Breast epithelium (tissue), 4 donors: Measurements from ENCODE around the gene GNG7. TPM values are rescaled to one million over a fixed set of nuclear protein-coding genes. Genes with fewer than 3 reads are reported as not detected.
"Not testable (repeated sequence)": the region's sequence is repeated elsewhere in the genome, so short reads cannot be mapped to it uniquely, and the experiment has no call there.

Experiments used
- DNase-seq, 2 donors: peaks; one replicate each; pipeline ENCODE4 v3.0.0-alpha.2; 2019; ENCODE audit warnings: low spot score in 2 of 2
- H3K27ac ChIP-seq, 2 donors: fragments of 200-600 bp; sonication (generic) in 1 of 2; one replicate each; pipeline ENCODE4 v1.5.1; 2016 to 2019; ENCODE audit warnings: mild to moderate bottlenecking in 1 of 2
- H3K27me3 ChIP-seq, 2 donors: fragments of 200-600 bp; sonication (generic) in 1 of 2; one replicate each; pipeline versions ENCODE4 v1.5.1 to v1.6.0; 2017 to 2019; ENCODE audit warnings: control low read depth in 1 of 2, mild to moderate bottlenecking in 1 of 2
- H3K36me3 ChIP-seq: fragments of 200-600 bp; one replicate; pipeline ENCODE4 v1.5.1; 2019
- H3K4me1 ChIP-seq, 2 donors: fragments of 200-600 bp; sonication (generic); one replicate each; pipeline ENCODE4 v1.5.1; 2016 to 2019; ENCODE audit warnings: control low read depth in 1 of 2
- H3K4me3 ChIP-seq, 3 donors: fragments of 200-600 bp; sonication (generic); 1 replicate in 2 of 3; 2 replicates in 1 of 3; pipeline ENCODE4 v1.5.1; 2016 to 2019; ENCODE audit warnings: mild to moderate bottlenecking in 3 of 3, moderate library complexity in 2 of 3
- H3K9me3 ChIP-seq, 2 donors: fragments of 200-600 bp; sonication (generic) in 1 of 2; one replicate each; pipeline ENCODE4 v1.5.1; 2016 to 2019; ENCODE audit warnings: control low read depth in 1 of 2
- POLR2A ChIP-seq: fragments of 450-650 bp; IDR thresholded peaks from one replicate; pipeline ENCODE4 v1.6.1; 2016; ENCODE audit warnings: antibody characterized with exemption, mild to moderate bottlenecking, moderate library complexity
- POLR2AphosphoS5 ChIP-seq, 3 donors: sonication (generic); formaldehyde crosslinking; IDR thresholded peaks; one replicate each; pipeline ENCODE4 v1.6.1; 2017; ENCODE audit warnings: antibody characterized with exemption in 3 of 3
- intact Hi-C: fragments of 100-400 bp; cut with DNase I; formaldehyde crosslinking; loops from one replicate; pipeline ENCODE4 v1.15.1; 2023; ENCODE audit warnings: low total_unique reads
- total RNA-seq, 3 donors: library from RNA; depleted of rRNA; stranded (reverse); fragments of >200 nt; gene quantifications; one replicate each; pipeline ENCODE4 v1.1.0, GENCODE V29; 2016
- TF ChIP-seq, protein P1 (sequence below), 3 donors: fragments of 450-650 bp; IDR thresholded peaks; one replicate each; pipeline ENCODE4 v1.5.1; 2016 to 2017; ENCODE audit warnings: antibody characterized with exemption in 3 of 3, mild to moderate bottlenecking in 3 of 3, moderate library complexity in 3 of 3

The GNG7 gene
- total RNA-seq, 3 donors from 2014 or later: 1.6 to 7.8 (median 4.3) TPM

DNA sequence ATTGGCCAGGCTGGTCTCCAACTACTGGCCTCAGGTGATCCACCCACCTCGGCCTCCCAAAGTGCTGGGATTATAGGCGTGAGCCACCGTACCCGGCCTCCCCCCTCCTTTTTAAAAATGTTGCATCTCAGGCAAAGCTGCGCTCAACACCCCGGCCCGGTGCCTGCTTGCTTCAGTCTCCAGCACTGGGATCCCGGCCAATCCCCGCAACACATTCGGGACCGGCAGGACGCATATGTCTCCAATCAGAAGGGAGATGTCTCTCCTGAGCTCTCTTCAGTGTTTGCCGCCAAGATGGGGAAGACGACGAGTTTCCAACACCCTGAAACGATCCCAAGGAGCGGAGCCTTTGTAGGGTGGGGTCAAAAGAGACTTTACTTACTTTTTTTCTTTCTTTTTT, 16.1 kb downstream of the GNG7 start:
- TF ChIP-seq, protein P1, sequence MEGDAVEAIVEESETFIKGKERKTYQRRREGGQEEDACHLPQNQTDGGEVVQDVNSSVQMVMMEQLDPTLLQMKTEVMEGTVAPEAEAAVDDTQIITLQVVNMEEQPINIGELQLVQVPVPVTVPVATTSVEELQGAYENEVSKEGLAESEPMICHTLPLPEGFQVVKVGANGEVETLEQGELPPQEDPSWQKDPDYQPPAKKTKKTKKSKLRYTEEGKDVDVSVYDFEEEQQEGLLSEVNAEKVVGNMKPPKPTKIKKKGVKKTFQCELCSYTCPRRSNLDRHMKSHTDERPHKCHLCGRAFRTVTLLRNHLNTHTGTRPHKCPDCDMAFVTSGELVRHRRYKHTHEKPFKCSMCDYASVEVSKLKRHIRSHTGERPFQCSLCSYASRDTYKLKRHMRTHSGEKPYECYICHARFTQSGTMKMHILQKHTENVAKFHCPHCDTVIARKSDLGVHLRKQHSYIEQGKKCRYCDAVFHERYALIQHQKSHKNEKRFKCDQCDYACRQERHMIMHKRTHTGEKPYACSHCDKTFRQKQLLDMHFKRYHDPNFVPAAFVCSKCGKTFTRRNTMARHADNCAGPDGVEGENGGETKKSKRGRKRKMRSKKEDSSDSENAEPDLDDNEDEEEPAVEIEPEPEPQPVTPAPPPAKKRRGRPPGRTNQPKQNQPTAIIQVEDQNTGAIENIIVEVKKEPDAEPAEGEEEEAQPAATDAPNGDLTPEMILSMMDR (IDR thresholded peaks at IDR 0.05): no peak
- no peak for TF ChIP-seq POLR2A
- no peak for TF ChIP-seq POLR2AphosphoS5 (IDR thresholded peaks at IDR 0.05)
- no peak for DNase-seq
- H3K27ac ChIP-seq: peak overlapping the region; percentile 66 to 68
- intact Hi-C loops: no loop called here
- H3K4me3 ChIP-seq: peak overlapping the region in 2 of 3 donors; percentile 20 to 51
- no peaks in the 10 kb centered on the region for H3K4me1 ChIP-seq
- no peaks in the 10 kb centered on the region for H3K9me3 ChIP-seq
- H3K36me3 ChIP-seq: no peaks in the 10 kb centered on the region
- H3K27me3 ChIP-seq: no peaks in the 10 kb centered on the region

DNA sequence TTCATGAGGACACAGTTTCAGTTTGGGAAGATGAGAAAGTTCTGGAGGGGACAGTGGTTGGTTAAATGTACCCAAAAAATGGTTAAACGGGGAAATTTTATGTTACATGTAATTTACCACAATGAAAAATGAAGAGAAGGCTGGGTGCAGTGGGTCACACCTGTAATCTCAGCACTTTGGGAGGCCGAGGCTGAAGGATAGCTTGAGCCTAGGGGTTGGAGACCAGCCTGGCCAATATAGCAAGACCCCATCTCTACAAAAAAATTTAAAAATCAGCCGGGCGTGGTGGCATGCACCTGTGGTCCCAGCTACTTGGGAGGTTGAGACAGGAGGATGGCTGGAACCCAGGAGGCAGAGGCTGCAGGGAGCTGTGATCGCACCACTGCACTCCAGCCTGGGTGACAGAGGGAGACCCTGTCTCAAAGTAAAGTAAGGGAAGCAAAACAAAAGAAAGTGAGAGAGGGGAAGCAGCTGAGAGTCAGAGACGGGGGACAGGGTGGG, 17.2 kb downstream of the GNG7 start:
- H3K9me3 ChIP-seq: no peaks in the 10 kb centered on the region
- H3K36me3 ChIP-seq: no peaks in the 10 kb centered on the region
- H3K4me1 ChIP-seq: no peaks in the 10 kb centered on the region
- peak overlapping the region; percentile 66 to 68 for H3K27ac ChIP-seq
- intact Hi-C loops: no loop called here
- peak overlapping the region; percentile 5 to 51 (median 20) for H3K4me3 ChIP-seq
- DNase-seq: no peak
- H3K27me3 ChIP-seq: no peaks in the 10 kb centered on the region
- TF ChIP-seq POLR2AphosphoS5 (IDR thresholded peaks at IDR 0.05) (no peak), POLR2A (no peak)
- TF ChIP-seq, protein P1 (IDR thresholded peaks at IDR 0.05): no peak

DNA sequence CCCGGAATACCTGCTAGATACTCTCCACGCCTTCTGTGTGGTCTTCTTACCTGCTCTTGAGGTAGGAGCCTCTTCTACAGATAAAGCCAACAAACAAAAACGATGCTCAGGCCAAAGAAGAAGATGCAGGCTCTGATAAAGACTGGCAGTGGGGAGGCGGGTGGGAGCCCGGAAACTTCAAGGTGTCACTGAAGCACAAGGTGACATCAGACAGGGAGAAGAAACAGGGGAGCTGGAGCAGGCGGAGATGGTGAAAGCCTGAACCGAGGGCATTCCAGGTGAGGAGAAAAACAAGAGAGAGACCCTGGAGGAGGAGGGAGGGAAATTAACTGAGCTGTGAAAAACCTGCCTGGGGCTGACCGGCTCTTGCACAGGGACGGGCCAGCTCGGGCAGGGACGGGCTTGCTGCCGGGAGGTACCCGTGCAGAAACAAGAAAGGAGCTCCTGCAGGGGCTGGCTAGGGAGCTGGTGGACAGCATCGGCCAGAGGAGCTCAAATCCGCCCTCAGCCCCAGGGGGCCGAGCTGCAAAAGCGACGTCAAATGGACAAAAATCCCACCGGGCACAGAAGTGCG, 19.0 kb downstream of the GNG7 start:
- intact Hi-C loops: no loop called here
- H3K4me1 ChIP-seq: no peaks in the 10 kb centered on the region
- TF ChIP-seq, protein P1 (IDR thresholded peaks at IDR 0.05): no peak
- TF ChIP-seq POLR2AphosphoS5 (IDR thresholded peaks at IDR 0.05) (no peak), POLR2A (no peak)
- H3K27ac ChIP-seq: no peak overlapping the region
- no peaks in the 10 kb centered on the region for H3K9me3 ChIP-seq
- H3K27me3 ChIP-seq: no peaks in the 10 kb centered on the region
- no peak for DNase-seq
- no peaks in the 10 kb centered on the region for H3K36me3 ChIP-seq
- no peak overlapping the region for H3K4me3 ChIP-seq

DNA sequence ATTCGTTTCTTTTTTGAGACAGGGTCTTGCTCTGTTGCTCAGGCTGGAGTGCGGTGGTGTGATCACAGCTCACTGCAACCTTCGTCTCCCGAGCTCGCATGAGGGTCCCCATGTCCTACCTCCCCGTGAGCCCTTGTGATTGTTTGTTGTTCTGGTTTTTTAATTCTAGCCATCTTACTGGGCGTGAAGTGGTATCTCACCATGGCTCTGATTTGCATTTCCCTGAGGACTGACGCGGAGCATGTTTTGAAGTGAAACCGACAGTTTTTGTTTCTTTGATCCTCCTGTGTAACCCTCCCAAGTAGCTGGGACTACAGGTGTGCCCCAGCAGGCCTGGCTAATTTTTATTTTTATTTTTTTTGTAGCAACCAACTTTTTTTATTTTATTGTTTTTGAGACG, 21.7 kb downstream of the GNG7 start:
- Histone ChIP-seq H3K9me3 (no peaks in the 10 kb centered on the region), H3K27ac (no peak overlapping the region), H3K36me3 (no peaks in the 10 kb centered on the region), H3K4me3 (no peak overlapping the region), H3K27me3 (no peaks in the 10 kb centered on the region), H3K4me1 (no peaks in the 10 kb centered on the region)
- TF ChIP-seq POLR2A (no peak), POLR2AphosphoS5 (IDR thresholded peaks at IDR 0.05) (no peak)
- TF ChIP-seq, protein P1 (IDR thresholded peaks at IDR 0.05): no peak
- intact Hi-C loops: no loop called here
- no peak for DNase-seq

DNA sequence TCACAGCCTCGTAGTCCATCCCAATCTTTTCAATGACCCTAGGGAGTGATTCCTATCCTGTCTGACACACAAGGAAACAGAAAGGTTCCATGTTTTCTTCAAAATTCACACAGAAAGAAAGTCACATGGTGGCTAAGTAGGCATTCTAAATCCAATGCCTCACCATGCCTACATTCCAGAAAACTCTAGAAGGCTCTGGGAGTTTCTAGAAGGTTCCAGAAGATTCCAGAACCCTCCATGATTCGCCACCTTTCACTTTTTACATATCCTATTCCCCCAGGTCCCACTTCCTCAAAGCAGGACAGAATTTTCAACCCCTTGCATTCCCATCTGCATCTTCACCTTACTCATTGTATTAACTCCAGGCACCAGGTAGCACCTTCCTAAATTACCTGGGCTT, 23.1 kb downstream of the GNG7 start:
- H3K9me3 ChIP-seq: no peaks in the 10 kb centered on the region
- DNase-seq: no peak
- intact Hi-C loops: no loop called here
- no peak overlapping the region for H3K4me3 ChIP-seq
- H3K27ac ChIP-seq: no peak overlapping the region
- no peak for TF ChIP-seq POLR2A
- TF ChIP-seq, protein P1 (IDR thresholded peaks at IDR 0.05): no peak
- TF ChIP-seq POLR2AphosphoS5 (IDR thresholded peaks at IDR 0.05): no peak
- no peaks in the 10 kb centered on the region for H3K27me3 ChIP-seq
- no peaks in the 10 kb centered on the region for H3K36me3 ChIP-seq
- no peaks in the 10 kb centered on the region for H3K4me1 ChIP-seq

DNA sequence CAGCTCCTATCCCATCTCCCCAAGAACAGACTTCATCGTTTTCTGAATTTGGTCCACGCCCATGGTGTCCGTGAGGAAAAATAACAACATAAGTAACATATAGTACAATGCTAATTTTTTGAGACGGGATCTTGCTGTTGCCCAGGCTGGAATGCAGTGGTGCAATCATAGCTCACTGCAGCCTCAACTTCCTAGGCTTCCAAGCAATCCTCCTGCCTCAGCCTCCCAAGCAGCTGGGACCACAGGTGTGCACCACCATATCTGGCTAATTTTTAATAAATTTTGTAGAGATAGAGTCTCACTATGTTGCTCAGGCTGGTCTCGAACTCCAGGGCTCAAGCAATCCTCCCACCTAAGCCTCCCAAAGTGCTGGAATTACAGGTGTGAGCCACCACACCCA, 23.5 kb downstream of the GNG7 start:
- DNase-seq, H3K9me3 ChIP-seq, intact Hi-C loops, H3K27me3 ChIP-seq, H3K36me3 ChIP-seq, H3K4me1 ChIP-seq, H3K4me3 ChIP-seq, H3K27ac ChIP-seq: not testable (repeated sequence)
